ENCODE data around the gene ATP6V0A1.
A peak's percentile ranks its signal among the peaks of the same experiment; 100 is the strongest.

ATP6V0A1 gene

GRCh38 chr17:42458497-42459255 lies at the start of gene ATP6V0A1:
Gene ATP6V0A1 (plus strand): TSS chr17:42458878. CDS start chr17:42460895, 2,017 bp downstream.
- TF ChIP-seq CTCF (IDR thresholded peaks at IDR 0.05; ENCODE audit: low read depth, low read length): no peak
- DNase-seq (ENCODE audit: extremely low read depth, low read depth): peak; percentile 53

- TF ChIP-seq CTCF (IDR thresholded peaks at IDR 0.05; ENCODE audit: low read depth, low read length): no peak
- peak; percentile 75 for DNase-seq (ENCODE audit: extremely low read depth, low read depth)
These were observed 49.0 kb upstream of the ATP6V0A1 start for GRCh38 chr17:42409523-42410318.

DNA sequence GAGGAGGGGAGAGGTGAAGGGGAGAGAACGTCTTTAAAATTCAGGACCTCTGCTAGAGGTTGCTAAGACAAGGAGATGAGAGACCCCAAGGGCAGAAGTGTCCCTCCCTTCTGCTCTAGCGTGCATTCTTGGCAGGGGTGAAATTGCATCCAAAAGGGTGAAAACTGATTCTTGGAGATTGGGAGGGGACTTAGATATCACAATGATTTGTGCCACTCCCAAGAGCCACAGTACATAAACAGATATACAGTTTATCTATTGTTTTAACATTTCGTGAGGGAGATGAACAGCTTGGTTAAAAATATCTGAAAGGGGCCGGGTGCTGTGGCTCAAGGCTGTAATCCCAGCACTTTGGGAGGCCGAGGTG lies 48.4 kb upstream of the ATP6V0A1 start:
- DNase-seq (ENCODE audit: extremely low read depth, low read depth): no peak
- no peak for TF ChIP-seq CTCF (IDR thresholded peaks at IDR 0.05; ENCODE audit: low read depth, low read length)

DNA sequence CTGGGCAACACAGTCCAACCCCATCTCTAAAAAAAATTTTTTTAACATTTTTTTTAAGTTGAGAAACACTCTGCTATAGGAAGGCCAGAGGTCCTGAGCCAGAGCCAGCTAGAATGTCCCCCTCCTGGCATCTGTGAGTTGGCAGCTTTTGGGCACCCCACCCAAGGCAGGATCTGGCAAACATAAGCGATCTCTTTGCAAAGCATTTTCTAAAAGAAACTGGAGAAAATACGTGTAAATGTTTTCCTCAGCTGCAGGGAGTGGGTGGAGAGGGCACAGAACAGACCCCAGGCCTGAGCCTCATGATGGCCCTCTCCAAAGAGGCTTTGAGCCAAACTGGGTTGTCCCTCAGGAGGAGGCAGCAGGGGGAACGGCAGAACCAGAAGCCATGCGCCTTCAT lies 47.3 kb upstream of the ATP6V0A1 start:
- no peak for TF ChIP-seq CTCF (IDR thresholded peaks at IDR 0.05; ENCODE audit: low read depth, low read length)

DNA sequence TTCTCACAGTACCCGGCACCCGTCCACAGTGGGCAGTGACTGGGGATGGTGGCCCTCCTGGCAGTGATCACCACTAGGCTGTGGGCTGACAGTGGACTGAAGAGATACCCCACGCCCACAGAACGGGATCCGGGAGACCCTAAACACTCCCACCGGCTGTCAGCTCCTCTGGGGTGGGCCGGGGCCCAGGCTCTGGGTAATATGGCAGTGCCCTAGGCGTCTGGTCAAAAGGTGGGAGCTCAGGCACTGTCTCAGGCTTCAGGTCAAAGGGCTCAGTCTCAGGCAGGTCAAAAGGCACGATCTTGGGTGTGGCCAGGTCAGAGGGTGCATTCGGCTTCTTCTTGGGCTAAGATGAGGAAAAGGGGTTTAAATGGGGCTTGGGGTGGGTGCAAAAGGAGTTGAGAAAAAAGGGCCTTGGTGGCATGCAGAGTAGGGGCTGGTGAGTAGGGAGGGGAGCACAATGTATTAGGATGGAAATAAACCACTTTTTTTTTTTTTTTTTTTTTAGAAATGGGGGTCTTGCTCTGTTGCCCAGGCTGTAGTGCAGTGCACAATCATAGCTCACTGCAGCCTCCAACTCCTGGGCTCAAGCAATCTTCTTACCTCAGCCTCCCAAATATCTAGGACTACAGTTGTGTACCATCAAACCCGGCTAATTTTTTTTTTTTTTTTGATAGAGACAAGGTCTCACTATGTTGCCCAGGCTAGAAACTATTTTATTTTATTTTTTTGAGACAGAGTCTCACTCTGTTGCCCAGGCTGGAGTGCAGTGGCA lies 46.6 kb upstream of the ATP6V0A1 start:
- TF ChIP-seq CTCF (IDR thresholded peaks at IDR 0.05; ENCODE audit: low read depth, low read length): no peak
- no peak for DNase-seq (ENCODE audit: extremely low read depth, low read depth)

More for the DNA sequence above, 47.3 kb upstream of the ATP6V0A1 start:
- DNase-seq (ENCODE audit: extremely low read depth, low read depth): no peak

- DNase-seq (ENCODE audit: extremely low read depth, low read depth): no peak
- TF ChIP-seq CTCF (IDR thresholded peaks at IDR 0.05; ENCODE audit: low read depth, low read length): no peak
These were observed 45.1 kb upstream of the ATP6V0A1 start for GRCh38 chr17:42413464-42414040.
